ENCODE data around the gene MAP1LC3C.

MAP1LC3C gene

GRCh38 chr1:242005866-242006535 is 7.1 kb upstream of the MAP1LC3C start:
- WGBS (ENCODE audit: insufficient coverage) = 89% methylated on average over 2 of the region's 5 CpGs

GRCh38 chr1:242004751-242005495 is 6.0 kb upstream of the MAP1LC3C start:
- Histone ChIP-seq H3K9me3 (ENCODE audit: control extremely low read depth in 1 of 5, control insufficient read depth in 4 of 5, insufficient read depth in 2 of 5, low read depth in 1 of 5, low read length in 4 of 5) (no peaks in the 10 kb centered on the region), H3K4me3 (ENCODE audit: control insufficient read depth in 1 of 7, extremely low read depth in 1 of 7, insufficient read depth in 4 of 7, low read depth in 2 of 7, low read length in 6 of 7) (no peak overlapping the region)
- CTCF ChIA-PET = no interaction called here

More at GRCh38 chr1:242005866-242006535, 7.1 kb upstream of the MAP1LC3C start:
- DNase-seq = no peak
- Histone ChIP-seq H3K27ac (ENCODE audit: insufficient read depth in 1 of 2, low read depth in 1 of 2, low read length in 2 of 2, poor library complexity in 1 of 2, severe bottlenecking in 2 of 2) (no peak overlapping the region), H3K4me1 (ENCODE audit: control extremely low read depth in 1 of 4, control insufficient read depth in 4 of 4, insufficient read depth in 4 of 4, low read length in 3 of 4) (no peaks in the 10 kb centered on the region), H3K36me3 (ENCODE audit: control insufficient read depth in 4 of 4, insufficient read depth in 4 of 4, low read length in 3 of 4) (no peaks in the 10 kb centered on the region), H3K4me3 (ENCODE audit: control insufficient read depth in 1 of 7, extremely low read depth in 1 of 7, insufficient read depth in 4 of 7, low read depth in 2 of 7, low read length in 6 of 7) (no peak overlapping the region), H3K9me3 (ENCODE audit: control extremely low read depth in 1 of 5, control insufficient read depth in 4 of 5, insufficient read depth in 2 of 5, low read depth in 1 of 5, low read length in 4 of 5) (no peaks in the 10 kb centered on the region), H3K27me3 (replicated peaks in 2 of 5; ENCODE audit: control insufficient read depth in 4 of 5, insufficient read depth in 5 of 5, low read length in 4 of 5) (peaks cover 0 to 2% (median 0%) of the 10 kb centered on the region in 5 experiments)
- CTCF ChIA-PET = interaction anchor here (0.7 to 2.5 kb wide), 2 partner anchors 8 to 549 kb away, joined by 3 to 12 read pairs; partner anchors contain the start of gene MAP1LC3C
- POLR2A ChIA-PET = interaction anchor here (0.6 kb wide), 1 partner anchor 624 kb away, joined by 4 read pairs; no protein-coding TSS in a partner anchor

GRCh38 chr1:242002510-242002909 is 3.6 kb upstream of the MAP1LC3C start:
- WGBS (ENCODE audit: insufficient coverage) = 100% methylated on average over 4 of the region's 4 CpGs
- ChIA-PET POLR2A (no interaction called here), CTCF (no interaction called here)
- H3K9me3 ChIP-seq (ENCODE audit: control extremely low read depth in 1 of 5, control insufficient read depth in 4 of 5, insufficient read depth in 2 of 5, low read depth in 1 of 5, low read length in 4 of 5) = no peaks in the 10 kb centered on the region
- H3K4me1 ChIP-seq (ENCODE audit: control extremely low read depth in 1 of 4, control insufficient read depth in 4 of 4, insufficient read depth in 4 of 4, low read length in 3 of 4) = peaks cover 0 to 6% (median 4%) of the 10 kb centered on the region in 4 experiments
- H3K4me3 ChIP-seq (ENCODE audit: control insufficient read depth in 1 of 7, extremely low read depth in 1 of 7, insufficient read depth in 4 of 7, low read depth in 2 of 7, low read length in 6 of 7) = no peak overlapping the region
- peaks cover 0 to 1% (median 0%) of the 10 kb centered on the region in 5 experiments for H3K27me3 ChIP-seq (replicated peaks in 2 of 5; ENCODE audit: control insufficient read depth in 4 of 5, insufficient read depth in 5 of 5, low read length in 4 of 5)
- H3K36me3 ChIP-seq (ENCODE audit: control insufficient read depth in 4 of 4, insufficient read depth in 4 of 4, low read length in 3 of 4) = no peaks in the 10 kb centered on the region
- H3K27ac ChIP-seq (ENCODE audit: insufficient read depth in 1 of 2, low read depth in 1 of 2, low read length in 2 of 2, poor library complexity in 1 of 2, severe bottlenecking in 2 of 2) = no peak overlapping the region
- DNase-seq = no peak

More at GRCh38 chr1:242004751-242005495, 6.0 kb upstream of the MAP1LC3C start:
- Histone ChIP-seq H3K27me3 (replicated peaks in 2 of 5; ENCODE audit: control insufficient read depth in 4 of 5, insufficient read depth in 5 of 5, low read length in 4 of 5) (peaks cover 0 to 2% (median 0%) of the 10 kb centered on the region in 5 experiments), H3K27ac (ENCODE audit: insufficient read depth in 1 of 2, low read depth in 1 of 2, low read length in 2 of 2, poor library complexity in 1 of 2, severe bottlenecking in 2 of 2) (no peak overlapping the region), H3K36me3 (ENCODE audit: control insufficient read depth in 4 of 4, insufficient read depth in 4 of 4, low read length in 3 of 4) (no peaks in the 10 kb centered on the region), H3K4me1 (ENCODE audit: control extremely low read depth in 1 of 4, control insufficient read depth in 4 of 4, insufficient read depth in 4 of 4, low read length in 3 of 4) (no peaks in the 10 kb centered on the region)
- WGBS (ENCODE audit: insufficient coverage) = 95% methylated on average over 3 of the region's 5 CpGs
- POLR2A ChIA-PET = no interaction called here
- no peak for DNase-seq

- Histone ChIP-seq H3K4me3 (ENCODE audit: control insufficient read depth in 1 of 7, extremely low read depth in 1 of 7, insufficient read depth in 4 of 7, low read depth in 2 of 7, low read length in 6 of 7) (no peak overlapping the region), H3K36me3 (ENCODE audit: control insufficient read depth in 4 of 4, insufficient read depth in 4 of 4, low read length in 3 of 4) (no peaks in the 10 kb centered on the region), H3K9me3 (ENCODE audit: control extremely low read depth in 1 of 5, control insufficient read depth in 4 of 5, insufficient read depth in 2 of 5, low read depth in 1 of 5, low read length in 4 of 5) (no peaks in the 10 kb centered on the region), H3K27ac (ENCODE audit: insufficient read depth in 1 of 2, low read depth in 1 of 2, low read length in 2 of 2, poor library complexity in 1 of 2, severe bottlenecking in 2 of 2) (no peak overlapping the region), H3K4me1 (ENCODE audit: control extremely low read depth in 1 of 4, control insufficient read depth in 4 of 4, insufficient read depth in 4 of 4, low read length in 3 of 4) (peaks cover 0 to 6% (median 4%) of the 10 kb centered on the region in 4 experiments), H3K27me3 (replicated peaks in 2 of 5; ENCODE audit: control insufficient read depth in 4 of 5, insufficient read depth in 5 of 5, low read length in 4 of 5) (no peaks in the 10 kb centered on the region)
- 94% methylated on average over 4 of the region's 5 CpGs for WGBS (ENCODE audit: insufficient coverage)
- ChIA-PET CTCF (interaction anchor here (1.6 kb wide), 1 partner anchor 16 kb away, joined by 3 read pairs; no protein-coding TSS in a partner anchor), POLR2A (no interaction called here)
- DNase-seq = no peak
These were observed 3.2 kb upstream of the MAP1LC3C start for GRCh38 chr1:242002072-242002471.

- POLR2A ChIA-PET = no interaction called here
These were observed 1.5 kb upstream of the MAP1LC3C start for GRCh38 chr1:242000434-242000833.

GRCh38 chr1:241998412-241998921 is 431 bp downstream of the MAP1LC3C start:
- peak; percentile 45 to 54 (median 52) for DNase-seq
- peaks cover 0 to 6% (median 4%) of the 10 kb centered on the region in 4 experiments for H3K4me1 ChIP-seq (ENCODE audit: control extremely low read depth in 1 of 4, control insufficient read depth in 4 of 4, insufficient read depth in 4 of 4, low read length in 3 of 4)
- POLR2A ChIA-PET = no interaction called here
- H3K4me3 ChIP-seq (ENCODE audit: control insufficient read depth in 1 of 7, extremely low read depth in 1 of 7, insufficient read depth in 4 of 7, low read depth in 2 of 7, low read length in 6 of 7) = peak overlapping the region in 6 of 7 experiments; percentile 8 to 75 (median 57)
- H3K9me3 ChIP-seq (ENCODE audit: control extremely low read depth in 1 of 5, control insufficient read depth in 4 of 5, insufficient read depth in 2 of 5, low read depth in 1 of 5, low read length in 4 of 5) = no peaks in the 10 kb centered on the region
- no peak overlapping the region for H3K27ac ChIP-seq (ENCODE audit: insufficient read depth in 1 of 2, low read depth in 1 of 2, low read length in 2 of 2, poor library complexity in 1 of 2, severe bottlenecking in 2 of 2)
- CTCF ChIA-PET = interaction anchor here (1.2 to 3.2 kb wide), 5 partner anchors 9 to 473 kb away, joined by 3 to 16 read pairs (median 7); no protein-coding TSS in a partner anchor
- no peaks in the 10 kb centered on the region for H3K36me3 ChIP-seq (ENCODE audit: control insufficient read depth in 4 of 4, insufficient read depth in 4 of 4, low read length in 3 of 4)
- H3K27me3 ChIP-seq (replicated peaks in 2 of 5; ENCODE audit: control insufficient read depth in 4 of 5, insufficient read depth in 5 of 5, low read length in 4 of 5) = no peaks in the 10 kb centered on the region
- 8% methylated on average over 18 of the region's 20 CpGs for WGBS (ENCODE audit: insufficient coverage)

More at GRCh38 chr1:242000434-242000833, 1.5 kb upstream of the MAP1LC3C start:
- Histone ChIP-seq H3K4me1 (ENCODE audit: control extremely low read depth in 1 of 4, control insufficient read depth in 4 of 4, insufficient read depth in 4 of 4, low read length in 3 of 4) (peaks cover 0 to 6% (median 4%) of the 10 kb centered on the region in 4 experiments), H3K36me3 (ENCODE audit: control insufficient read depth in 4 of 4, insufficient read depth in 4 of 4, low read length in 3 of 4) (no peaks in the 10 kb centered on the region), H3K4me3 (ENCODE audit: control insufficient read depth in 1 of 7, extremely low read depth in 1 of 7, insufficient read depth in 4 of 7, low read depth in 2 of 7, low read length in 6 of 7) (no peak overlapping the region), H3K9me3 (ENCODE audit: control extremely low read depth in 1 of 5, control insufficient read depth in 4 of 5, insufficient read depth in 2 of 5, low read depth in 1 of 5, low read length in 4 of 5) (no peaks in the 10 kb centered on the region), H3K27ac (ENCODE audit: insufficient read depth in 1 of 2, low read depth in 1 of 2, low read length in 2 of 2, poor library complexity in 1 of 2, severe bottlenecking in 2 of 2) (no peak overlapping the region), H3K27me3 (replicated peaks in 2 of 5; ENCODE audit: control insufficient read depth in 4 of 5, insufficient read depth in 5 of 5, low read length in 4 of 5) (no peaks in the 10 kb centered on the region)
- CTCF ChIA-PET = interaction anchor here (1.3 to 1.6 kb wide), 2 partner anchors 11 to 14 kb away, joined by 3 read pairs; no protein-coding TSS in a partner anchor
- WGBS (ENCODE audit: insufficient coverage) = 90% methylated on average over 7 of the region's 7 CpGs
- no peak for DNase-seq
